Measurements from ENCODE around the gene SLC38A7.

Gene SLC38A7

GRCh38 chr16:58615280-58615679 lies 69.3 kb downstream of the SLC38A7 start:
- Histone ChIP-seq H3K4me1 (ENCODE audit: control insufficient read depth, insufficient read depth, low read length) (no peaks in the 10 kb centered on the region), H3K36me3 (ENCODE audit: control insufficient read depth, insufficient read depth, low read length) (peaks cover 20% of the 10 kb centered on the region), H3K27ac (ENCODE audit: insufficient read depth, low read depth, low read length, poor library complexity, severe bottlenecking) (no peak overlapping the region), H3K27me3 (ENCODE audit: control insufficient read depth, insufficient read depth, low read length, poor library complexity, severe bottlenecking) (no peaks in the 10 kb centered on the region), H3K9me3 (ENCODE audit: control insufficient read depth, low read length) (no peaks in the 10 kb centered on the region), H3K4me3 (ENCODE audit: insufficient read depth, low read depth, low read length) (no peak overlapping the region)
- 67 to 100% methylated on average over 1 to 3 of the region's 3 CpGs for WGBS, 2 experiments

All from ectodermal cell (in vitro differentiated cells).